CD4-positive, alpha-beta T cell (primary cell): Measurements from ENCODE around the gene CEP20. TPM values are rescaled to one million over a fixed set of nuclear protein-coding genes. Genes with fewer than 3 reads are reported as not detected.

Experiments
- ATAC-seq: fragments of 200-7000 bp; cut with Tn5 transposase; one replicate; pipeline ENCODE4 v1.10.0; 2022; ENCODE audit warnings: mild to moderate bottlenecking; ENCODE audit not compliant: poor library complexity
- CTCF ChIA-PET: fragments of 350-600 bp; sonication (Branson Sonifier 250); formaldehyde crosslinking; loops from one replicate; lab custom pipeline; 2021; ENCODE audit warnings: antibody characterized with exemption, inconsistent platforms; lab: Charles Lee
- POLR2A ChIA-PET: fragments of 350-600 bp; sonication (Branson Sonifier 250); formaldehyde crosslinking; loops from one replicate; lab custom pipeline; 2021; ENCODE audit warnings: antibody characterized with exemption, inconsistent platforms; lab: Charles Lee
- DNase-seq, 14 experiments: peaks; one replicate each; pipeline ENCODE4 v3.0.0-alpha.2; 2013 to 2020; ENCODE audit warnings: mixed read lengths in 2 of 14
- H3K27ac ChIP-seq, 2 donors: one replicate each; pipeline versions ENCODE4 v1.5.1 to v1.7.0; 2013; ENCODE audit warnings: low read length in 2 of 2, low read depth in 1 of 2, mild to moderate bottlenecking in 1 of 2
- H3K27me3 ChIP-seq, 2 experiments: 1 replicate in 1 of 2; 2 replicates in 1 of 2; pipeline versions ENCODE4 v1.6.1 to v1.7.0; 2013; ENCODE audit warnings: low read length in 2 of 2, control low read depth in 1 of 2, mild to moderate bottlenecking in 1 of 2, moderate library complexity in 1 of 2; ENCODE audit not compliant: insufficient read depth in 2 of 2, control insufficient read depth in 1 of 2
- H3K36me3 ChIP-seq: one replicate; pipeline ENCODE4 v1.6.1; 2013; ENCODE audit warnings: low read length, control low read depth; ENCODE audit not compliant: insufficient read depth
- H3K4me1 ChIP-seq: one replicate; pipeline ENCODE4 v1.6.1; 2013; ENCODE audit warnings: low read length, control low read depth; ENCODE audit not compliant: insufficient read depth
- H3K4me3 ChIP-seq: one replicate; pipeline ENCODE4 v1.5.1; 2013; ENCODE audit warnings: mild to moderate bottlenecking, low read length, moderate library complexity
- H3K9me3 ChIP-seq, 2 experiments: 1 replicate in 1 of 2; 2 replicates in 1 of 2; pipeline versions ENCODE4 v1.6.1 to v1.7.0; 2013; ENCODE audit warnings: low read length in 2 of 2, mild to moderate bottlenecking in 2 of 2, control low read depth in 1 of 2, moderate library complexity in 1 of 2; ENCODE audit not compliant: control insufficient read depth in 1 of 2, insufficient read depth in 1 of 2
- H3K27ac Mint-ChIP-seq: one replicate; pipeline ENCODE4 v1.8.0; 2020; ENCODE audit warnings: mixed read lengths
- H3K27me3 Mint-ChIP-seq: one replicate; pipeline ENCODE4 v1.8.0; 2021; ENCODE audit warnings: mixed read lengths
- H3K36me3 Mint-ChIP-seq: one replicate; pipeline ENCODE4 v1.8.0; 2021; ENCODE audit warnings: low read depth, mixed read lengths
- H3K4me1 Mint-ChIP-seq: one replicate; pipeline ENCODE4 v1.8.0; 2021; ENCODE audit warnings: low read depth, mixed read lengths
- H3K4me3 Mint-ChIP-seq: one replicate; pipeline ENCODE4 v1.8.0; 2020; ENCODE audit warnings: mild to moderate bottlenecking, mixed read lengths
- H3K9me3 Mint-ChIP-seq: one replicate; pipeline ENCODE4 v1.8.0; 2020; ENCODE audit warnings: mixed read lengths
- intact Hi-C, 2 experiments: fragments of 100-400 bp; cut with DNase I in 1 of 2; cut with micrococcal nuclease in 1 of 2; formaldehyde crosslinking; loops; one replicate each; pipeline versions ENCODE4 v1.15.1 to v1.9.0; 2023 to 2025; cut with DNase I, micrococcal nuclease
- total RNA-seq, 174 experiments: library from RNA in 2 of 174; stranded (reverse) in 2 of 174; gene quantifications; one replicate each; pipeline ENCODE4 v1.2.3 and lab custom pipeline; 2021 to 2026
- TF ChIP-seq, protein P1 (sequence below): fragments of 200-600 bp; IDR thresholded peaks from one replicate; pipeline ENCODE4 v1.8.0; 2022; ENCODE audit warnings: antibody characterized with exemption, mild to moderate bottlenecking

The CEP20 gene
- total RNA-seq, 2 experiments from 2014 or later, result 14.4 to 15.5 TPM

DNA sequence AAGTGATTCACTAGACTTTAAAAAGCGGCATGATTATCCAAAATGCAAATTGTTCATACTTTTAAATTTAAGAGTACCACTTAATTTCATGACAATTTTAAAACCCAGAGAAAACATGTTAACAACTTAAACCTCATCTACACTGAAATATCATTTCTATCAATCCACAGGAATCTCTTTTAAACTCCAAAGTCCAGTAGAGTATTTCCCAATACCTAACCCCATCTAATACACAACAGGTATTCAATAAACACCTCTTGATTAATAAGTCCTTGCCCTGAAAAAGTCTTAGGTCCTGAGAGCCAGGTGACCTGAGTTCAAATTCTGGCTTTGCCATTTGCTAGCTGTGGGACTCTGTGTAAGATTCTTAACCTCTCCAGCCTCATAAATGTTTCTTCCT, 14.7 kb downstream of the CEP20 start:
- POLR2A ChIA-PET, result interaction anchor here (1.2 kb wide), 1 partner anchor 15 kb away, joined by 5 read pairs; the partner anchor contains the start of gene CEP20
- H3K27ac Mint-ChIP-seq, result no peak overlapping the region
- no peaks in the 10 kb centered on the region for H3K4me1 Mint-ChIP-seq

DNA sequence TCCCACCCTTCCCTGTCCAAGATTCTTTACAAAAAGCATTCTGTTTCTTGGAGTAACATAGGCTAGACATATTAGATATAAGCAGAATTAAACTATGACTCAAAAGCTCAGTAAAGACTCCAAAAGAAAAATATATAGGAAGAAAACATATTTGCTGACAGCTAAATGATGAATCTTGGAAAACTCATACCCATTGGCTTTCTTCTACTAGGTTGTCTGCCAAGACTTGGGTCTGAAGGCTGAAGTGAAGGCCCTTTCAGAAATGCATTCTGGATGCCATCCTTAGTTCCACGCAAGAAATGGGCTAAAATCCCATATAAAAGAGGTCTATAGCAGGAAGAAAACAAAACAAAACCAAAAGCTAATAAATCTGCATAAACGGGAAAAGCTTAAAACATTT, 15.1 kb downstream of the CEP20 start:
- Histone ChIP-seq H3K4me1 (no peaks in the 10 kb centered on the region), H3K27ac (no peak overlapping the region), H3K4me3 (no peak overlapping the region), H3K27me3 (no peaks in the 10 kb centered on the region), H3K9me3 (no peaks in the 10 kb centered on the region), H3K36me3 (peaks cover 51% of the 10 kb centered on the region)
- no peak overlapping the region for H3K27ac Mint-ChIP-seq
- peaks cover 59% of the 10 kb centered on the region for H3K36me3 Mint-ChIP-seq
- DNase-seq (no peak), ATAC-seq (no peak)
- H3K9me3 Mint-ChIP-seq, result no peaks in the 10 kb centered on the region
- no peak overlapping the region for H3K4me3 Mint-ChIP-seq
- H3K4me1 Mint-ChIP-seq, result no peaks in the 10 kb centered on the region
- no peaks in the 10 kb centered on the region for H3K27me3 Mint-ChIP-seq
- CTCF ChIA-PET, result interaction anchor here (1.0 kb wide), 1 partner anchor 254 kb away, joined by 3 read pairs; no protein-coding TSS in a partner anchor
- TF ChIP-seq, protein P1, sequence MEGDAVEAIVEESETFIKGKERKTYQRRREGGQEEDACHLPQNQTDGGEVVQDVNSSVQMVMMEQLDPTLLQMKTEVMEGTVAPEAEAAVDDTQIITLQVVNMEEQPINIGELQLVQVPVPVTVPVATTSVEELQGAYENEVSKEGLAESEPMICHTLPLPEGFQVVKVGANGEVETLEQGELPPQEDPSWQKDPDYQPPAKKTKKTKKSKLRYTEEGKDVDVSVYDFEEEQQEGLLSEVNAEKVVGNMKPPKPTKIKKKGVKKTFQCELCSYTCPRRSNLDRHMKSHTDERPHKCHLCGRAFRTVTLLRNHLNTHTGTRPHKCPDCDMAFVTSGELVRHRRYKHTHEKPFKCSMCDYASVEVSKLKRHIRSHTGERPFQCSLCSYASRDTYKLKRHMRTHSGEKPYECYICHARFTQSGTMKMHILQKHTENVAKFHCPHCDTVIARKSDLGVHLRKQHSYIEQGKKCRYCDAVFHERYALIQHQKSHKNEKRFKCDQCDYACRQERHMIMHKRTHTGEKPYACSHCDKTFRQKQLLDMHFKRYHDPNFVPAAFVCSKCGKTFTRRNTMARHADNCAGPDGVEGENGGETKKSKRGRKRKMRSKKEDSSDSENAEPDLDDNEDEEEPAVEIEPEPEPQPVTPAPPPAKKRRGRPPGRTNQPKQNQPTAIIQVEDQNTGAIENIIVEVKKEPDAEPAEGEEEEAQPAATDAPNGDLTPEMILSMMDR, result no peak
- POLR2A ChIA-PET, result interaction anchor here (1.6 kb wide), 1 partner anchor 15 kb away, joined by 5 read pairs; the partner anchor contains the start of gene CEP20
- intact Hi-C loops, result no loop called here

More for the DNA sequence above, 14.7 kb downstream of the CEP20 start:
- Mint-ChIP-seq H3K4me3 (no peak overlapping the region), H3K27me3 (no peaks in the 10 kb centered on the region), H3K9me3 (no peaks in the 10 kb centered on the region), H3K36me3 (peaks cover 56% of the 10 kb centered on the region)
- H3K4me1 ChIP-seq, result no peaks in the 10 kb centered on the region
- DNase-seq (no peak), ATAC-seq (no peak)
- CTCF ChIA-PET, result interaction anchor here (0.6 kb wide), 1 partner anchor 1714 kb away, joined by 4 read pairs; no protein-coding TSS in a partner anchor
- no peak overlapping the region for H3K27ac ChIP-seq
- intact Hi-C loops, result loop anchor here in 1 of 2 experiments (1.0 kb wide), 1 partner anchor 254 kb away; no protein-coding TSS in a partner anchor
- no peaks in the 10 kb centered on the region for H3K27me3 ChIP-seq
- H3K9me3 ChIP-seq, result no peaks in the 10 kb centered on the region
- TF ChIP-seq, protein P1, result no peak
- no peak overlapping the region for H3K4me3 ChIP-seq
- peaks cover 51% of the 10 kb centered on the region for H3K36me3 ChIP-seq

DNA sequence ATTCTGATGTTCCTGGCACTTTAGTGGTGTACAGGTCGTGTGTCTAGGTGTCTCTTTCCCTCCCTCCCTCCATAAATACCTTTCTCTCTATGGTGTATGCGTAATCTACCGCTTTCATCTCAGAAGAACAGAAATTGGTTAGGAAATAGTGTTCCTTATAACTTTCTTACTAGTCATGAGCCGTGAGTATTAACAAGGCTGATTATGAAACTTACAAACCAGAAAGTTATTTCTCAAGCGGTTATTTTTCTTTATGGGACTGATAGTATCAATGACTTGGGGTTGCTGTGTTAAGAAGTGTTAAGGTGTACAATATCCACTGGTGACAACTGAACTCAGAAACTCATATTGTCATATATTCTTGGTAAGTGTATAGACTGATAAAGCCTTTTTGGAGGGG, 18.4 kb downstream of the CEP20 start:
- Mint-ChIP-seq H3K27me3 (no peaks in the 10 kb centered on the region), H3K27ac (no peak overlapping the region), H3K4me1 (no peaks in the 10 kb centered on the region), H3K36me3 (peaks cover 78% of the 10 kb centered on the region), H3K9me3 (no peaks in the 10 kb centered on the region), H3K4me3 (no peak overlapping the region)
- ATAC-seq (no peak), DNase-seq (no peak)
- CTCF ChIA-PET, result no interaction called here
- no peaks in the 10 kb centered on the region for H3K4me1 ChIP-seq
- TF ChIP-seq, protein P1, result no peak
- no peak overlapping the region for H3K27ac ChIP-seq
- POLR2A ChIA-PET, result no interaction called here
- no peaks in the 10 kb centered on the region for H3K27me3 ChIP-seq
- peaks cover 65% of the 10 kb centered on the region for H3K36me3 ChIP-seq
- no peak overlapping the region for H3K4me3 ChIP-seq
- intact Hi-C loops, result no loop called here
- H3K9me3 ChIP-seq, result no peaks in the 10 kb centered on the region
